ENCODE results near the gene SRSF7.

- TF ChIP-seq, protein P1, sequence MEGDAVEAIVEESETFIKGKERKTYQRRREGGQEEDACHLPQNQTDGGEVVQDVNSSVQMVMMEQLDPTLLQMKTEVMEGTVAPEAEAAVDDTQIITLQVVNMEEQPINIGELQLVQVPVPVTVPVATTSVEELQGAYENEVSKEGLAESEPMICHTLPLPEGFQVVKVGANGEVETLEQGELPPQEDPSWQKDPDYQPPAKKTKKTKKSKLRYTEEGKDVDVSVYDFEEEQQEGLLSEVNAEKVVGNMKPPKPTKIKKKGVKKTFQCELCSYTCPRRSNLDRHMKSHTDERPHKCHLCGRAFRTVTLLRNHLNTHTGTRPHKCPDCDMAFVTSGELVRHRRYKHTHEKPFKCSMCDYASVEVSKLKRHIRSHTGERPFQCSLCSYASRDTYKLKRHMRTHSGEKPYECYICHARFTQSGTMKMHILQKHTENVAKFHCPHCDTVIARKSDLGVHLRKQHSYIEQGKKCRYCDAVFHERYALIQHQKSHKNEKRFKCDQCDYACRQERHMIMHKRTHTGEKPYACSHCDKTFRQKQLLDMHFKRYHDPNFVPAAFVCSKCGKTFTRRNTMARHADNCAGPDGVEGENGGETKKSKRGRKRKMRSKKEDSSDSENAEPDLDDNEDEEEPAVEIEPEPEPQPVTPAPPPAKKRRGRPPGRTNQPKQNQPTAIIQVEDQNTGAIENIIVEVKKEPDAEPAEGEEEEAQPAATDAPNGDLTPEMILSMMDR (IDR thresholded peaks at IDR 0.05) = no peak
- TF ChIP-seq POLR2A (IDR thresholded peaks at IDR 0.05) = no peak
Observed at GRCh38 chr2:38704664-38705063, 46.5 kb downstream of the SRSF7 start.
